ENCODE measurements around the gene RRP15.

Gene RRP15

GRCh38 chr1:218284917-218285635, at the start of gene RRP15:
Gene RRP15 (plus strand): TSS chr1:218285293. CDS start chr1:218285317, 24 bp downstream.
- FAIRE-seq: peak; percentile 35

GRCh38 chr1:218242171-218242570, 42.9 kb upstream of the RRP15 start:
- FAIRE-seq: no peak

- FAIRE-seq: no peak
Measured at GRCh38 chr1:218247339-218247738, 37.8 kb upstream of the RRP15 start.

- FAIRE-seq: no peak
Measured at GRCh38 chr1:218249338-218250140, 35.6 kb upstream of the RRP15 start.

- FAIRE-seq: no peak
Measured at GRCh38 chr1:218250492-218250891, 34.6 kb upstream of the RRP15 start.

GRCh38 chr1:218254296-218254946, 30.7 kb upstream of the RRP15 start:
- no peak for FAIRE-seq

GRCh38 chr1:218255090-218255489, 30.0 kb upstream of the RRP15 start:
- FAIRE-seq: no peak

GRCh38 chr1:218257371-218257770, 27.7 kb upstream of the RRP15 start:
- FAIRE-seq: no peak

- FAIRE-seq: no peak
Measured at GRCh38 chr1:218257971-218258370, 27.1 kb upstream of the RRP15 start.

- no peak for FAIRE-seq
Measured at GRCh38 chr1:218259339-218259738, 25.8 kb upstream of the RRP15 start.

- FAIRE-seq: no peak
Measured at GRCh38 chr1:218259800-218260199, 25.3 kb upstream of the RRP15 start.

GRCh38 chr1:218262259-218262658, 22.8 kb upstream of the RRP15 start:
- FAIRE-seq: no peak

- no peak for FAIRE-seq
Measured at GRCh38 chr1:218266356-218266755, 18.7 kb upstream of the RRP15 start.

- no peak for FAIRE-seq
Measured at GRCh38 chr1:218272366-218272765, 12.7 kb upstream of the RRP15 start.

- no peak for FAIRE-seq
Measured at GRCh38 chr1:218273762-218274479, 11.2 kb upstream of the RRP15 start.

GRCh38 chr1:218274511-218274910, 10.6 kb upstream of the RRP15 start:
- FAIRE-seq: no peak

GRCh38 chr1:218275823-218276222, 9.3 kb upstream of the RRP15 start:
- no peak for FAIRE-seq

- FAIRE-seq: no peak
Measured at GRCh38 chr1:218281285-218281684, 3.8 kb upstream of the RRP15 start.

GRCh38 chr1:218284377-218284916, 646 bp upstream of the RRP15 start:
- FAIRE-seq: no peak

- FAIRE-seq: no peak
Measured at GRCh38 chr1:218292515-218292914, 7.4 kb downstream of the RRP15 start.

- no peak for FAIRE-seq
Measured at GRCh38 chr1:218294546-218294945, 9.5 kb downstream of the RRP15 start.

GRCh38 chr1:218296162-218296561, 11.1 kb downstream of the RRP15 start:
- no peak for FAIRE-seq

- no peak for FAIRE-seq
Measured at GRCh38 chr1:218297461-218297860, 12.4 kb downstream of the RRP15 start.

Data from A204.1 (cell line).